HUES6 (cell line): ENCODE measurements around the gene SPOP.

Experiments
- H3K27ac ChIP-seq: 2 replicates; pipeline ENCODE4 v1.7.0; 2013; ENCODE audit warnings: low read depth, mild to moderate bottlenecking, low read length, inconsistent platforms
- H3K27me3 ChIP-seq: 2 replicates; pipeline ENCODE4 v1.6.1; 2013; ENCODE audit warnings: low read length; ENCODE audit not compliant: control insufficient read depth, insufficient read depth
- H3K36me3 ChIP-seq: 2 replicates; pipeline ENCODE4 v1.6.1; 2013; ENCODE audit warnings: low read length; ENCODE audit not compliant: control insufficient read depth, insufficient read depth
- H3K4me1 ChIP-seq: 2 replicates; pipeline ENCODE4 v1.6.1; 2013; ENCODE audit warnings: low read length; ENCODE audit not compliant: control insufficient read depth, insufficient read depth
- H3K4me3 ChIP-seq: 2 replicates; pipeline ENCODE4 v1.5.1; 2013; ENCODE audit warnings: low read depth, low read length
- H3K9ac ChIP-seq: one replicate; pipeline ENCODE4 v1.6.1; 2013; ENCODE audit warnings: mild to moderate bottlenecking, low read length
- H3K9me3 ChIP-seq: 2 replicates; pipeline ENCODE4 v1.6.1; 2013; ENCODE audit warnings: low read depth, low read length; ENCODE audit not compliant: control insufficient read depth, insufficient read depth

Gene SPOP

DNA sequence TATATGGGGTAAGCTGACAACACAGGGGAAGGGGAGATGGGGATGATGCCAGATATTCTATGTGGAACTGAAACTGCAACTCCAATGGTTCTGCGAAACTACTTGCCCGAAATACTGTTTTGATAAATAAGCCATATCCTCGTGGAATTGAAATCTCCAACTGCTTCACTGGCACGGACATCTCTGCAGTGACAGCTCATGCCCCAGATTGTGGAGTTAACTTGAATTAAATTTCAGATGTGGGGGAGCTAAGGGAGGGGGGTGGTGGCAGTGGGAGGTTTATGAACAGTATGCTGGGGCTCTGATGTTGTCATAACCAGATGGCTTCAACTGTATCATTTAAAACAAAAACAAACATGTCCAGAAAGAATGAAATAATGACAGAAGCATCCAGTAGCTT, 80.5 kb downstream of the SPOP start:
- Histone ChIP-seq H3K36me3 (peaks cover 38% of the 10 kb centered on the region), H3K27me3 (no peaks in the 10 kb centered on the region), H3K4me1 (0 out of 2 replicates have a peak, but pooled peaks cover 2% of the 10 kb centered on the region), H3K4me3 (no peak overlapping the region), H3K9ac (no peak overlapping the region), H3K9me3 (no peaks in the 10 kb centered on the region), H3K27ac (no peak overlapping the region)

DNA sequence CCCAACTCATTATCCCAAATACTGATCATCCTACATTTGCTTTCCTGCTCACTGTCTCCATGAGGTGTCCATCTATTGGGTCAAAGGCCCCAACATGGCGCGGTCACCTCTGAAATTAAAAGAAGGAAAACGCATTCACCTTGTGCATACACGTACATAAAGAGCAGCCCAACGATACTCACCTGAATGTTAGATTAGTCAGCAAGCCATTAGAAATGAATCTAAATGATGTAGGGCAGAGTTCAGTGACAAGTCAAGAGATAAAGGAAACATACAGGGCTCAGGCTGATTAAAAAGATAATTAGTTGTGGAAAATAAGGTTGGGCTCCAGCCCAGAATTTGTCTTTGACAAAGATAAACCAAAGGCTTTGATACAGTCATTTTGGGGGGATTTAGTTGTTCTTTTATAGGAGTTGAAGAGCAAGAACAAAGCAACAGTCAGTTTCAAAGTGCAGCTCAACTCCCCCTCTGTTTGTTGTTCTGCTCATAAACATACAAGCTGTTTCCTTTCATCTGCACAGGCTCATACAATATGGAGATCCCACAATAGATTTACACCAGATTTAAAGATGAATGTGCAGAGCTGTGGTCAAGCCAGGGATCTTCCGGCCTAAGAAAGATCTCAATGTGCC, 81.2 kb downstream of the SPOP start:
- no peak overlapping the region for H3K9ac ChIP-seq
- H3K9me3 ChIP-seq: no peaks in the 10 kb centered on the region
- no peak overlapping the region for H3K4me3 ChIP-seq
- peaks cover 36% of the 10 kb centered on the region for H3K36me3 ChIP-seq
- H3K27me3 ChIP-seq: no peaks in the 10 kb centered on the region
- H3K27ac ChIP-seq: no peak overlapping the region
- 0 out of 2 replicates have a peak, but pooled peaks cover 2% of the 10 kb centered on the region for H3K4me1 ChIP-seq

- peaks cover 31% of the 10 kb centered on the region for H3K36me3 ChIP-seq
- no peak overlapping the region for H3K9ac ChIP-seq
Observed at GRCh38 chr17:49595980-49596379, 81.9 kb downstream of the SPOP start.

GRCh38 chr17:49595328-49595727, 82.6 kb downstream of the SPOP start:
- H3K27ac ChIP-seq: no peak overlapping the region
- no peaks in the 10 kb centered on the region for H3K9me3 ChIP-seq
- H3K27me3 ChIP-seq: no peaks in the 10 kb centered on the region
- peaks cover 25% of the 10 kb centered on the region for H3K36me3 ChIP-seq
- H3K4me1 ChIP-seq: no peaks in the 10 kb centered on the region
- no peak overlapping the region for H3K9ac ChIP-seq
- H3K4me3 ChIP-seq: no peak overlapping the region

More at GRCh38 chr17:49595980-49596379, 81.9 kb downstream of the SPOP start:
- Histone ChIP-seq H3K4me1 (0 out of 2 replicates have a peak, but pooled peaks cover 2% of the 10 kb centered on the region), H3K27me3 (no peaks in the 10 kb centered on the region), H3K9me3 (no peaks in the 10 kb centered on the region), H3K4me3 (no peak overlapping the region), H3K27ac (no peak overlapping the region)

DNA sequence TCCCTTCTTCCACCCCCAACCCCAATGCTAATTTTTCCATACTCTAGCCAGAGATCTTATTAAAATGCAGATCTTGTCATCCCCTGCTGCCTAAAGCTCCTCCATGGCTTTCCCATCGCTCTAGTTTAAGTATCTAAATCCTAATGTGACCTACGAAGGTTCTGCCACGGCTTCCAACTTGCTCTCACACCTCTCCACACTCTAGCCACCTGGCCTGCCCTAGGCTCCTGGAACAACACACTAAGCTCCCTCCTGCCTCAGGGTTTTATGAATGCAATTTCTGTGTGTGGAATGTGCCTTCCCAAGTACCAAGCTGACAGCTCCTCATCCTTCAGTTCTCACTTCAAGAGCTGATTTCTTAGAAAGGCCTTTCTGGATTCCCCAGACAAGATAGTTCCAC, 85.6 kb downstream of the SPOP start:
- no peaks in the 10 kb centered on the region for H3K9me3 ChIP-seq
- H3K4me1 ChIP-seq: no peaks in the 10 kb centered on the region
- H3K4me3 ChIP-seq: no peak overlapping the region
- H3K9ac ChIP-seq: no peak overlapping the region
- H3K36me3 ChIP-seq: peaks cover 2% of the 10 kb centered on the region; the same call in 1 of the 2 replicates
- no peaks in the 10 kb centered on the region for H3K27me3 ChIP-seq
- H3K27ac ChIP-seq: no peak overlapping the region

GRCh38 chr17:49590874-49591273, 87.0 kb downstream of the SPOP start:
- Histone ChIP-seq H3K9ac (no peak overlapping the region), H3K36me3 (peaks cover under 1% of the 10 kb centered on the region; the same call in 1 of the 2 replicates), H3K9me3 (no peaks in the 10 kb centered on the region), H3K4me1 (no peaks in the 10 kb centered on the region), H3K4me3 (no peak overlapping the region), H3K27ac (no peak overlapping the region), H3K27me3 (no peaks in the 10 kb centered on the region)

- H3K9ac ChIP-seq: no peak overlapping the region
- no peaks in the 10 kb centered on the region for H3K27me3 ChIP-seq
- no peak overlapping the region for H3K27ac ChIP-seq
Observed at GRCh38 chr17:49589577-49589927, 88.3 kb downstream of the SPOP start.

DNA sequence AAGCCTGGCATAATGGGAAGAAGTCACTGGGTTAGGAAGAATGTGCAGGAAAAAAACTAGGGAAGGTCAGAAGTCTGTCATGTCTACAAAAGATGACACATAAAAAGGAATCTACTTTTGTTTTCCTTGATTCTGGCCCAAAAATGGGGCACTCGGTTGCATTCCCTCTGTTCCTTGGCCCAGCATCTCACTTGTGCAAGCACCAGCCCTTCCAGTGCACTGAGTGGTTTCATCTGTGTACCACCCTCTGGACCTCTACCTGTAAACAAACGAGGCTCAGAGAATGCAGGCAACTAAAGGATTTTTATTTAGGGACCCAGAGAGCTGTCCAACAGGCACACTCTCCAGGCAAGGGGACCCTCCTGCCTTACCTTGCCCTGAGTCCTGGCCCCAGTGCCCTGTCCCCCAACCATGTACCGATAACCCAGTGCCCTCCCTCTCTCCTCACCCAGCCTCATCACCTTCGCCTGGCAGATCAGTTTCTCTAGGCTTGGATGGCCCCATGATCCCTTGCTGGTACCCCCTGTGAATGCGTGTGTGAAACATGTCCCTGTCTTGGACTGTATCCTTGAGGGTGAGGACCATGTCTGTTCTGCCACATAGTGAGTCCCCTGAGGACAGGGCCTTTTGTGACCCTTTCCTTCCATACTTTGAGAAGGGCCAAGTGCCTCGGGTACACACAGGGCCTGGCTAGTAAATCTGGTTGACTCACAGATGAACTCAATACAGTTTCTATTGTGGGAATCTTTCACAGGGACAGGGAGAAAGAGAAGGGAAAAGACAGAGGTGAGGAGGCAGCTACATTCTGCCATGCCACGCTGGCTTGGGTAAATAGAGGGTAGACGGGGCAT, 88.9 kb downstream of the SPOP start:
- Histone ChIP-seq H3K9ac (no peak overlapping the region), H3K4me3 (no peak overlapping the region), H3K36me3 (no peaks in the 10 kb centered on the region), H3K27me3 (no peaks in the 10 kb centered on the region), H3K4me1 (no peaks in the 10 kb centered on the region), H3K27ac (no peak overlapping the region), H3K9me3 (no peaks in the 10 kb centered on the region)

More at GRCh38 chr17:49589577-49589927, 88.3 kb downstream of the SPOP start:
- Histone ChIP-seq H3K9me3 (no peaks in the 10 kb centered on the region), H3K4me3 (no peak overlapping the region), H3K4me1 (no peaks in the 10 kb centered on the region), H3K36me3 (no peaks in the 10 kb centered on the region)

- Histone ChIP-seq H3K27ac (no peak overlapping the region), H3K9ac (no peak overlapping the region), H3K27me3 (no peaks in the 10 kb centered on the region), H3K36me3 (no peaks in the 10 kb centered on the region), H3K4me3 (no peak overlapping the region), H3K4me1 (no peaks in the 10 kb centered on the region), H3K9me3 (no peaks in the 10 kb centered on the region)
Observed at GRCh38 chr17:49588312-49588711, 89.6 kb downstream of the SPOP start.

- Histone ChIP-seq H3K27me3 (no peaks in the 10 kb centered on the region), H3K4me1 (no peaks in the 10 kb centered on the region), H3K9me3 (no peaks in the 10 kb centered on the region), H3K36me3 (no peaks in the 10 kb centered on the region), H3K27ac (no peak overlapping the region), H3K9ac (no peak overlapping the region), H3K4me3 (no peak overlapping the region)
Observed at GRCh38 chr17:49587366-49588073, 90.4 kb downstream of the SPOP start.
